HEK293T (cell line): ENCODE results near the gene ANKRD36C.
"Not testable (repeated sequence)": the region's sequence is repeated elsewhere in the genome, so short reads cannot be mapped to it uniquely, and the experiment has no call there.

Source experiments
- CTCF ChIA-PET: fragments of 350-600 bp; formaldehyde crosslinking; extraction: SDS; loops from one replicate; lab custom pipeline; 2021; ENCODE audit warnings: antibody characterized with exemption, inconsistent platforms; lab: Yijun Ruan, JAX
- POLR2A ChIA-PET: fragments of 350-600 bp; formaldehyde crosslinking; extraction: SDS; loops from one replicate; lab custom pipeline; 2020; ENCODE audit warnings: antibody characterized with exemption, inconsistent platforms; lab: Yijun Ruan, JAX
- DNase-seq: peaks from one replicate; pipeline ENCODE4 v3.0.0; 2012; ENCODE audit warnings: mixed read lengths; ENCODE audit errors: extremely low spot score
- ARNT ChIP-seq: fragments of 450-650 bp; IDR thresholded peaks from 2 replicates; pipeline ENCODE4 v1.6.1; 2017; ENCODE audit warnings: mild to moderate bottlenecking
- CTBP1 ChIP-seq: fragments of 450-650 bp; IDR thresholded peaks from 2 replicates; pipeline ENCODE4 v1.6.1; 2016; ENCODE audit warnings: borderline replicate concordance
- ELF4 ChIP-seq: fragments of 450-650 bp; IDR thresholded peaks from 2 replicates; pipeline ENCODE4 v1.6.1; 2017; ENCODE audit warnings: antibody characterized with exemption
- FOXA1 ChIP-seq: fragments of 450-650 bp; IDR thresholded peaks from 2 replicates; pipeline ENCODE4 v1.6.1; 2016; ENCODE audit warnings: mild to moderate bottlenecking
- FOXM1 ChIP-seq: fragments of 450-650 bp; IDR thresholded peaks from 2 replicates; pipeline ENCODE4 v1.6.1; 2017; ENCODE audit warnings: mild to moderate bottlenecking, borderline replicate concordance
- HDGF ChIP-seq: fragments of 450-650 bp; IDR thresholded peaks from 2 replicates; pipeline ENCODE4 v1.6.1; 2017; ENCODE audit warnings: antibody characterized with exemption, borderline replicate concordance
- L3MBTL2 ChIP-seq: fragments of 450-650 bp; conservative IDR thresholded peaks from 2 replicates; pipeline ENCODE4 v1.6.1; 2016; ENCODE audit warnings: mild to moderate bottlenecking
- LEF1 ChIP-seq: fragments of 450-650 bp; IDR thresholded peaks from 2 replicates; pipeline ENCODE4 v1.6.1; 2017; ENCODE audit warnings: mild to moderate bottlenecking, borderline replicate concordance
- NFRKB ChIP-seq: fragments of 450-650 bp; IDR thresholded peaks from 2 replicates; pipeline ENCODE4 v1.6.1; 2016; ENCODE audit warnings: mild to moderate bottlenecking, moderate library complexity
- SP1 ChIP-seq: fragments of 450-650 bp; IDR thresholded peaks from 2 replicates; pipeline ENCODE4 v1.6.1; 2017
- SUZ12 ChIP-seq: fragments of 450-650 bp; IDR thresholded peaks from 2 replicates; pipeline ENCODE4 v1.6.1; 2016; ENCODE audit warnings: mild to moderate bottlenecking
- TARDBP ChIP-seq: fragments of 450-650 bp; IDR thresholded peaks from 2 replicates; pipeline ENCODE4 v1.6.1; 2016
- ZNF384 ChIP-seq: fragments of 450-650 bp; IDR thresholded peaks from 2 replicates; pipeline ENCODE4 v1.6.1; 2016

ANKRD36C gene

DNA sequence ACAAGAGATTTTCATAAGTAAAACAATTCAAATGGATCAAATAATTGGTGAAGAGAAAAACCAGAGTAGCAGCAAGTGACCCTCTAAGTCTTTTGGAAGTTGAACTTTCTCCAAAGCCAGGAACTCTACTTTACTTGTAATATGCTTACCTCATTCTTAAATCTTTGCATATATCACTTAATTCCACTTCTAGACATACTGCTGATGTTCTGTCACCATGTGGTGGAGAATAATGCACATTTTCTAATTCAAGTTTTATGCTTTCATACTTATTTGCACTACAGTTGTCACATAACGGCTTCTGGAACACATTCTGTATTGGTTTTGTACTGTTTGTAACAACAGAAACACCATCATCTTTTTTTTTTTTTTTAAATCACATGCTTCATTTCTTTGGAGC, 123.7 kb downstream of the ANKRD36C start:
- DNase-seq, POLR2A ChIA-PET, CTCF ChIA-PET: not testable (repeated sequence)

DNA sequence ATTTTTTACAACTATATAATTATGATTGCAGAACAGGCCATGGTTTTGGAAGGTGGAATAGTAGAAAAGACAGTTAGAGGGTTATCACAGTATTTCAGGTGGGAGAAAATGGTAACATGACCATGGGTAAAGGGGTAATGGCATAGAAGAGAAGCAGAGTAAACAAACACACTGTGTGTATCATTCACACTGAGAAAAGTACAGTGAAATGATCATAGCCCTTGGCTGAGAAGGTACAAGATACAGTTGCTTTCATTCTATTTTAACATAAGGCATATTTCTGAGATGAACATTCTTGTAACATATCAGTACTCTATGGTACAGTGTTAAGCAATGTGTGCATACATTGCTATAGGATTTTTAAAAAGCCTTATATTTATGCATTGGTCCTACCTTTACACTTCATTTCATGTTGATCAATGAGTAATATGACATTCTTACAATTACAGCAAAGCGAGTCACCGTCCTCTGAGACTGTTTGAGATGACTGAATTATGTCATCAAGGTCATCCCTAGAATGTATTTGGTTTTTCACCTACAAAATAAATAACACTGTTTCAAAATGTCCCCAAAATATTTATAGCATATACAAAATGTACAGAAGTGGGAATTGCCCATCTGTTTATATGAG, 124.5 kb downstream of the ANKRD36C start:
- CTCF ChIA-PET, DNase-seq, POLR2A ChIA-PET: not testable (repeated sequence)

DNA sequence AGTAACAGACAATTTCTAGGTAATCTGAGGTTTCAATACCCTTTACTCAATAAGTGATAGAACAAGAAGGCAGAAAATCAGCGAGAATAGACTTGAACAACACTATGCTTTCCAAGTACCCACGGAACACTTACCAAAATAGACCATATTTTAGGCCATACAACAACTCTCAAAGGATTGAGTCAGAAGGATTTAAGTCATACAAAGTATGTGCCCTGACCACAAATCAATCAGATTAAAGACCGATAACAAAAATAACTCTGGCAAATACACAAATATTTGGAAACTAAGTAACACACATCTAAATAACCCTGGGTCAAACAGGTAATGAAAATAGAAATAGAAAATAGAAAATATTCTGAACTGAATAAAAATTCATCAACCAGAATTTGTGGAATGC, 129.5 kb downstream of the ANKRD36C start:
- DNase-seq, CTCF ChIA-PET, POLR2A ChIA-PET: not testable (repeated sequence)

DNA sequence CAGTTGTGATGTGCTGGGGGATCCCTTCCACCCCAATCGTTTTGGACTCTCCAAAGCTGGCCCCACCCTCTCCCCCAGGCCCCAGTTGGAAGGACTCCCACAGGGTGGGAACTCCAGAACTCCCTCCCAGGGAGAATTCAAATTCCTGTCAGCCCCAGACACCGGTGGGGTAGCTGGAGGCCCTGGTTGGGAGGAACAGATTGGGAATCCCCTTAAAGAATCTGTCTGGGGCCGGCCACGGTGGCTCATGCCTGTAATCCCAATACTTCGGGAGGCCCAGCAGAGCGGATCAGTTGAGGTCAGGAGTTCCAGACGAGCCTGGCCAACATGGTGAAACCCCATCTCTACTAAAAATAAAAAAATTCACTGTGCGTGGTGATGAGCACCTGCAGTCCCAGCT, 155.5 kb downstream of the ANKRD36C start:
- DNase-seq = no peak
- ChIA-PET CTCF (no interaction called here), POLR2A (no interaction called here)
- TF ChIP-seq FOXA1 (no peak), ZNF384 (no peak), NFRKB (no peak), SUZ12 (no peak), TARDBP (no peak), FOXM1 (no peak), LEF1 (no peak)

DNA sequence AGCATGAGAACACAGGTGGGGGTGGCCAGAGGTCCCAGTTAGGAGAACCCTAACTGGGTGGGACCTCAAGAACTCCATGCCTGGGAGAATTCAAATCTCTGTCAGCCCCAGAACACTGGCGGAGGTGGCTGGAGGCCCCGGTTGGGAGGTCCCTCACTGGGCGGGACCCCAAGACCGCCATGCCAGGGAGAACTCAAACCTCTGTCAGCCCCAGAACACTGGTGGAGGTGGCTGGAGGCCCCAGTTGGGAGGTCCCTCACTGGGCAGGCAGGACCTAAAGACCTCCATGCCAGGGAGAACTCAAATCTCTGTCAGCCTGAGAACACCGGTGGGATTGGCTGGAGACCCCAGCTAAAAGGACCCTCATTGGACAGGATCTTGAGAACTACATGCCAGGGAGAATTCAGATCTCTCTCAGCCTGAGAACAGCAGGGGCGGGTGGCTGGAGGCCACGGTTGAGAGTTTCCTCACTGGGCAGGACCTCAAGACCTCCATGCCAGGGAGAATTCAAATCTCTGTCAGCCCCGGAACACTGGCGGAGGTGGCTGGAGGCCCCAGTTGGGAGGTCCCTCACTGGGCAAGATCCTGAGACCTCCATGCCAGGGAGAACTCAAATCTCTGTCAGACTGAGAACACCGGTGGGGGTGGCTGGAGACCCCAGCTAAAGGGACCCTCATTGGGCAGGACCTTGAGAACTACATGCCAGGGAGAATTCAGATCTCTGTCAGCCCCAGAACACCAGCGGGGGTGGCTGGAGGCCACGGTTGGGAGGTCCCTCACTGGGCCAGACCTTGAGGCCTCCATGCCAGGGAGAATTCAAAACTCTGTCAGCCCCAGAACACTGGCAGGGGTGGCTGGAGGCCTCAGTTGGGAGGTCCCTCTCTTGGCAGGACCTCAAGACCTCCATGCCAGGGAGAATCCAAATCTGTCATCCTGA, 157.3 kb downstream of the ANKRD36C start:
- POLR2A ChIA-PET, CTCF ChIA-PET, DNase-seq: not testable (repeated sequence)

DNA sequence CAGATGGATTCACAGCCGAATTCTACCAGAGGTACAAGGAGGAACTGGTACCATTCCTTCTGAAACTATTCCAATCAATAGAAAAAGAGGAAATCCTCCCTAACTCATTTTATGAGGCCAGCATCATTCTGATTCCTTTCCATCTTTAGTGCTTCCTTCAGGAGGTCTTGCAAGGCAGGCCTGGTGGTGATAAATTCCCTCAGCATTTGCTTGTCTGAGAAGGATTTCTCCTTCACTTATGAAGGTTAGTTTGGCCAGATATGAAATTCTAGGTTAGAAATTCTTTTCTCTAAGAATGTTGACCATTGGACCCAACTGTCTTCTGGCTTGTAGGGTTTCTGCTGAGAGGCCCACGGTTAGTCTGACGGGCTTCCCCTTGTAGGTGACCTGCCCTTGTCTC, 167.4 kb downstream of the ANKRD36C start:
- POLR2A ChIA-PET, DNase-seq, CTCF ChIA-PET: not testable (repeated sequence)

DNA sequence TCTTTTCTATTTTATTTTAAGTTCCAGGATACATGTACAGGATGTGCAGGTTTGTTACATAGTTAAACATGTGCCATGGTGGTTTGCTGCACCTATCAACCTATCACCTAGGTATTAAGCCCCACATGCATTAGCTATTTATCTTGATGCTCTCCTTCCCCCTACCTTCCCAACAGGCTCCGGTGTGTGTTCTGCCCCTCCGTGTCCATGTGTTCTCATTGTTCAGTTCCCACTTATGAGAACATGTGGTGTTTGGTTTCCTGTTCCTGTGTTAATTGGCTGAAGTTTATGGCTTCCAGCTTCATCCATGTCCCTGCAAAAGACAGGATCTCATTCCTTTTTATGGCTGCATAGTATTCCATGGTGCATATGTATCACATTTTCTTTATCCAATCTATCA, 174.1 kb downstream of the ANKRD36C start:
- peak; percentile 73 for TF ChIP-seq L3MBTL2
- DNase-seq, POLR2A ChIA-PET, CTCF ChIA-PET: not testable (repeated sequence)

DNA sequence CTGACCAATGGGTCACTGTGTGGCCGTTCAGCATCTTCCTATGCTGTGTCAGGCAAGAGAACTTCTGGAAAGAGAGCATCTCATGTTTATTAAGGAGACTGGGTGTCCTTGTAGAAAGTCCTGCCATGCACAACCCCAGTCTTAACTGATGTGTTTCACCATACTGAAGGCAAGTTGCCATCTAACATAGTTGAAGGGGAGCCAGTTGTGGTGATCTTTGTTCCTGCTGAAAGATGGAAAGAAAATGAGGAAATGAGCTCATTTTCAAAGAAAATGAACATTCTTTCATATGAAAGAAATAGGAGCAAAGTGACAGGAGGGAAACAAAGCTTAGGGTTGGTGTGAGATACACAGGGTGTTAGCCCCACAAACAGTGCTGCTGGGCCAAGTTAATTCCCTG, 178.3 kb downstream of the ANKRD36C start:
- POLR2A ChIA-PET, DNase-seq, CTCF ChIA-PET: not testable (repeated sequence)

DNA sequence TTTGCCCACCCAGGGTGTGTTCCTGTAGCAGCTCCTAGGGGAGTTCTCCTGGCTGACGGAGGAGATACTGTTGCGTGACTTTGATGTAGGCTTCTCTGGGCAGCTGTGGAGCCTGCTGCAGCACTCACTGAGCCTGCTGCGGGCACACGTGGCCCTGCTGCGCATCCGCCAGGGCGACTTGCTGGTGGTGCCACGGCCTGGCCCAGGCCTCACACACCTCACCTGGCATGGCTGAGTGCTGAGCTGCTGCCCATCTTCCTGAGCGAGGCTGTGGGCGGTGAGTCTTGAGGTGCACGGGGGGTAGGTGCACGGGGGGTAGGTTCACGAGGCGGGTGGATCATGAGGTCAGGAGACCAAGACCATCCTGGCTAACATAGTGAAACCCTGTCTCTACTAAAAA, 191.7 kb downstream of the ANKRD36C start:
- POLR2A ChIA-PET = no interaction called here
- no peak for DNase-seq
- CTCF ChIA-PET = no interaction called here
- TF ChIP-seq TARDBP (no peak), ELF4 (no peak), CTBP1 (no peak), SP1 (no peak), L3MBTL2 (no peak), NFRKB (no peak), ARNT (no peak), SUZ12 (no peak), ZNF384 (no peak), FOXM1 (no peak), HDGF (no peak)

DNA sequence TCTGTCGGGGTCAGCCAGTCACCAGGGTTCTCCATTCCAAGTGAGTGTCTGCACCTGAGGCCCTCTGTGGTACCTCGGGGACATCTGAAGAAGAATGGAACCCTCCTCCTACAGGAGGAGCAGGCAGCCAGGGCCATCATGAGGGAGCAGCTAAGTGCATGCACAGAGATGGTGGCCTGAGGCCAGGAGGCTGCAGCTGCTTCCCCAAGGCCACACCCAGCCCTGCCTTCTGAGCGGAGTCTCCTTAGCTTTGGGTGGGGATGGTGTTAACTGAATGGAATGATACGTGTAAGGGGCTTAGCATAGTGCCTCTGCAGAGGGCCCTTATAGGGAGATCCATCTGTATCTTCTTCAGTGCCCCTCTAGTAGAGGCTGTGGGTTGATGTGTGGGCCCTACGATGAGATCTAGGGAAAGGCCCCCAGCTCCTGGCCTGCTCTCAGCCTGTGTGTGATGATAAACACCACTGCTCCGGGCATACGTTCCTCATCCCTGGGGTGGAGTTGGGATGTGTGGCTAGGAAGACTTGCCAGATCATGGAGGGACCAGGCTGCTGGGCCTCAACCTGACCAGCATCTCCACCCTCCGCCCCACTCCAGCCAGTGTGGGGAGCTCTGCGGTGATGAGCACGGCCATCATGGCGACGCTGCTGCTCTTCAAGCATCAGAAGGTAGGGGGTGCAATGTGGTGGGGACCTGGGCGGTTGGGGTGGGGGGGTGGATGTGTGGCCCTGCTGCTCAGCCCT, 192.3 kb downstream of the ANKRD36C start:
- POLR2A ChIA-PET, CTCF ChIA-PET, DNase-seq: not testable (repeated sequence)

DNA sequence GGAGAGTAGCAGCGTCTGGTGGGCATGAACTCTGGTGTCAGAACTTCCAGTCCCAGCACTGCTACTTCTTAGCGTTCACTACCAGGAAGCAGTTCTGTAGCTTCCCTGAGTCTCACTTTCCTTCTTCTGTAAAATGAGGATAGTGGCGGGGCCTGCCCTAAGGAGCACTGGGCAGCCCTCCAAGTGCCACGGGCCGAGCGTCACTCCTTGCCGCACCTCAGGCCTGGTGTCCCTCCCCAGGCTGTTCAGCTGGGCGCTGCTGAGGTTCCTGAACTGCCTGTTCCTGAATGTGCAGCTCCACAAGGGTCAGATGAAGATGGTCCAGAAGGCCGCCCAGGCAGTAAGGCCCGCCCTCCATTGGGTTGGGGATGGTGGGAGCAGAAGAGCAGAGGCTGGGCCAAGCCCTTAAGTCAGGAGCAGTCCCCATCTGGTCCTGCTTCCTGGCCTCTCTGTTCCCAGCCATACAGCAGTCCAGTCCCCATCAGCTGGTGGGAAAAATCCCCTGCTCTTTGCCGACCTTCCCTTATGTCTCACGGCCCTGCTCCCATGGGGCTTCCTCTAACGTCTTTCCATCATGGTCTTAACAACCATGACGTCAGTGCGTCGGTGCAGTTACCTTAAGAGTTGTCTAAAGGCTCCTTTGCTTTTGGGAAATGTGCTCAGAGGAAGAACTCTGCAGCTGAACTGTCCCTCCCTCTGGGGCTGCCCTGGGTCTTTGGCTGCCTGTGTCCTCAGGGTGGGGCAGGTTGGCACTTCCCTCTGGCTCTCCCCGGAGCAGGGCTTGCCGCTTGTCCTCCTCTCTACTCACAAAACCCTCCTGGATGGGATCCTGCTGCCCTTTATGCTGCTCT, 195.2 kb downstream of the ANKRD36C start:
- CTCF ChIA-PET, POLR2A ChIA-PET, DNase-seq: not testable (repeated sequence)

DNA sequence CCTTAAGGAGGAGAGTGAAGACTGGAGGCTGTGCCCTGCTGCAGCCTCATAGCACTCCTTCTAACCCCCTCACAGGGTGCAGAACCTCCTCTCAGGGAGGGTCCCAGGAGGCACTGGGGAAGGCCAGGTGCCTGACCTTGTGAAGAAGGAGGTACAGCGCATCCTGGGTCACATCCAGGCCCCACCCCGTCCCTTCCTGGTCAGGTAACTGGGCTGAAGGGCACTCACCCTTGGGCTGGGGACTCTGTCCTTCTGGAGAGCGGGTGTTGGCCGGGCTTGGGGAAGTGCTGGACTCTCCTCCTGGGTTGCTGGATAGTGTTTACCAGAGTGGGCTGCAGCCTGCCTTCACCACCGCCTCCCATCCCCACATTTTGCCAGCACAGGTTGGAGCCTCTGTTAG, 197.7 kb downstream of the ANKRD36C start:
- DNase-seq, POLR2A ChIA-PET, CTCF ChIA-PET: not testable (repeated sequence)

DNA sequence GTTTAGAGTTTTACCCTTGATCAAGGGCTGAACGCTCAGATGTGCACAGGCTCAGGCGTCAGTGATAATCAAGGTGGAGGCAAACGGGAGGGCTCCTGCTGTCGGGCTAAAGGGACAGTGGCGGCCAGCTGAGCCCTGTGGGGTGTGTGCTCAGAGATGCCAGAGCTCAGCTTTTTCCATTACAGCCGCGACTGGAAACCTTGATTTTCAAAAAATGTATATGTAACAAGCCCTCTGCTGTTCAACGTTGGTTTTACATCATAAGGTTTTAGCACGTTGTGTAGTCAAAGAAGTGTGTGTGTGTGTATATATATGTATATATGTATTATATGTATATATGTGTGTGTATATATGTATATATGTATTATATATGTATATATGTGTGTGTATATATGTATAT, 201.4 kb downstream of the ANKRD36C start:
- DNase-seq, POLR2A ChIA-PET, CTCF ChIA-PET: not testable (repeated sequence)

DNA sequence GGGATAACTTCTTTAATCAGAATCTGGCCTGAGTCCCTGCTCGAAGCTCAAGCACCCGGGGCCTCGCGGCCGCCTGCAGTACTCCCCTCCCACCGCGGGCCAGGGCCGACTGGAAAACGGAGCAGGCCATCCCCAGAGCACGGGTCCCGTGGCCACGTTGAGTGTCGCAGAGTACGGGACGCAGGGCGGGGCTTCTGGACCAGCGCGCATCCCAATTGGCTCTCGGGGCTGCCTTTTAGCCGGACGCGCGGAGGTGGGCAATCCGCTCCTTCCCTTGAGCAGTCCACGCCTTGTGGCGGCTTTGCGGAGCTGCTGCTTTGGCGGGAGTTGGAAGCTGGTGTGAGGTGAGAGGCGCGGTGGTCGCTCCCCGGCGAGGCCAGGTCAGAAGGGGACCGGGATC, 202.2 kb downstream of the ANKRD36C start:
- POLR2A ChIA-PET, DNase-seq, CTCF ChIA-PET: not testable (repeated sequence)
